Progenitor cell of endocrine pancreas (in vitro differentiated cells): ENCODE results near the gene IP6K1. TPM values are rescaled to one million over a fixed set of nuclear protein-coding genes. Genes with fewer than 3 reads are reported as not detected.

ENCODE experiments used
- DNase-seq: peaks from one replicate; pipeline ENCODE4 v3.0.0; 2021; ENCODE audit warnings: low spot score; ENCODE audit not compliant: unreplicated experiment
- H3K27ac Mint-ChIP-seq: 2 replicates; pipeline ENCODE4 v1.8.0; 2021; ENCODE audit warnings: mild to moderate bottlenecking, moderate library complexity, mixed read lengths
- H3K27me3 Mint-ChIP-seq: 2 replicates; pipeline ENCODE4 v1.8.0; 2021; ENCODE audit warnings: mixed read lengths
- H3K36me3 Mint-ChIP-seq: 2 replicates; pipeline ENCODE4 v1.8.0; 2022; ENCODE audit warnings: mixed read lengths; ENCODE audit not compliant: insufficient read depth
- H3K4me1 Mint-ChIP-seq: 2 replicates; pipeline ENCODE4 v1.8.0; 2021; ENCODE audit warnings: low read depth, mixed read lengths
- H3K4me3 Mint-ChIP-seq: 2 replicates; pipeline ENCODE4 v1.8.0; 2021; ENCODE audit warnings: low read depth, mild to moderate bottlenecking, moderate library complexity, mixed read lengths
- H3K9me3 Mint-ChIP-seq: 2 replicates; pipeline ENCODE4 v1.8.0; 2021; ENCODE audit warnings: low read depth, mixed read lengths
- CTCF ChIP-seq: fragments of 200-600 bp; sonication (generic); IDR thresholded peaks from one replicate; pipeline ENCODE4 v1.5.0; 2021; ENCODE audit warnings: antibody characterized with exemption, mild to moderate bottlenecking; ENCODE audit not compliant: unreplicated experiment
- total RNA-seq: library from RNA; stranded (reverse); gene quantifications from 2 replicates; pipeline ENCODE4 v1.2.1, GENCODE V29; 2021

IP6K1 gene
- total RNA-seq, 1 donor from 2014 or later = 46.3 TPM

DNA sequence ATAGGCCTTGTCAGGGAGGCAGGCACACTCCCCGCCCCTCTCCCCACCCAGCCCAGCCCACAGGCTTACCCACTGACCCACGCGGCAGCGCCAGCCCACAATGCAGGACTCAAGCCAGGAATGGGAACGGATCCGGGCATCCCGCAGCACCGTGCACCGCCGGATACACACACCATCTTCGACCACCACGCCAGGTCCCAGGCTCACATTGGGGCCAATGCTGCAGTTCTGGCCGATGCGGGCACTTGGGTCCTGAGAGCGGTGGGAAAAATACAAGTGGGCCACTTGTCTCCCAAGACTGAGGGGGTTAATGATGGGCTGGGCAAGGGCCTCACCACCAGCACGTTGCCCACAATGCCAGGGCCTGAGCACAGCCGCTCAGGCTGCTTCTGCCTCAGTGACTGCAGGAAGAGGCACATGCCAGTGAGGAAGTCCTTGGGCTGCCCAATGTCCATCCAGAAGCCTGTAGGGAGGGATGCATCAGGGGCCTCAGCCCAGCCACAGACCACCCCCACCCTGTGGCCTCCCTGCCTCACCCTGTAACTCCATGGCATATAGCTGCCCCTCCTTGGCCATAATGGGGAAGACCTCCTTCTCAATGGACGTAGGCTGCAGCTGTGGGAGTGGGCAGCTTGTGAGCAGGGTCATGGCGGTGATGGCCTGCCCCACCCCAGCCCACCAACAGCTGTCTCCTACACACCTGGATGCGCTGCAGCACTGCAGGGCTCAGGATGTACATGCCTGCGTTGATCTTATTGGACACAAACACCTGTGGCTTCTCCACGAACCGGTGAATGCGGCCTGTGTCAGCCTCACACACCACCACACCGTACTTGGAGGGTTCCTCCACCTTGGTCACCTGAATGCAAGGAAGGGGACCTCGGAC, 64.2 kb downstream of the IP6K1 start:
- Mint-ChIP-seq H3K4me3 (peak overlapping the region; percentile 92), H3K4me1 (peaks cover 22% of the 10 kb centered on the region), H3K27me3 (no peaks in the 10 kb centered on the region), H3K9me3 (no peaks in the 10 kb centered on the region), H3K27ac (peak overlapping the region; percentile 79), H3K36me3 (no peaks in the 10 kb centered on the region)
- no peak for TF ChIP-seq CTCF
- DNase-seq = peak; percentile 10

GRCh38 chr3:49721596-49721895, 64.8 kb downstream of the IP6K1 start:
- no peak for TF ChIP-seq CTCF
- no peak for DNase-seq
- Mint-ChIP-seq H3K4me1 (peaks cover 22% of the 10 kb centered on the region), H3K27me3 (no peaks in the 10 kb centered on the region), H3K4me3 (no peak overlapping the region), H3K36me3 (no peaks in the 10 kb centered on the region), H3K27ac (no peak overlapping the region), H3K9me3 (no peaks in the 10 kb centered on the region)

- Mint-ChIP-seq H3K4me1 (peaks cover 22% of the 10 kb centered on the region), H3K27ac (peak overlapping the region; percentile 56), H3K36me3 (no peaks in the 10 kb centered on the region), H3K4me3 (no peak overlapping the region), H3K9me3 (no peaks in the 10 kb centered on the region), H3K27me3 (no peaks in the 10 kb centered on the region)
- peak; percentile 8 for DNase-seq
- no peak for TF ChIP-seq CTCF
These were observed 65.3 kb downstream of the IP6K1 start for GRCh38 chr3:49720855-49721595.

DNA sequence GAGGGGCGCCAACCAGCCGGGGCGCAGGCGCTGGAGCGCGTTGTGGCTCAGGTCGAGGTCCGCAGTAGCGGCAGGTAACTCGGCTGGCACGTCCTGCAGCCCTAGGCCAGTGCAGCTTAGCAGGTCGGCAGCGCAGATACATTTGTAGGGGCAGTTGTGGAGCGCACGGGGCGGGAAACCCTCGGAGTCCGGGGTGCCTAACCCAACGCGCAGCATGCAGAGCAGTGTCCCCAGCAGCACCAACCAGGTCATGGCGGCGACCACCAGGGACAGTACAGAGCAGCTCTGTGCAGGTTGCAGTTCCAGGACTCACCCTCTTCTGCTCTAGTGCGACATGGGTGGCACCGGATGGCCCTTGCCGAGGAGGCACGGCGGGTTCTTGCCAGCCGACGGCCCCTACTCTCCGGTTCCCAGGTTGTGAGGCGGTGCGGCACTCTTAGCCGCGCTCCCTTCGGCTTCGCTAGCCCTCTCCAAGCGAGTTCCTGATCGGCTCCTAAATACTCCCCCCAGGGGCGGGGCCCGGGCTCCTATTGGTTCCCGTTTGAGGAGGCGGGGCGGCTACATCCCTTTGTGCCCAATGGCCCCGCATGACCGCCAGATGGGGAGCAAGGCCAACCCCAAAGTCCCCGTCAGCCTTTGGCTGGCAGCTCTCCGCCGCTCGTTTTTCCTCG, 67.0 kb downstream of the IP6K1 start, which contains the start of gene AMIGO3:
Gene AMIGO3 (minus strand): TSS at position 471 of the 671 bp plus-strand sequence. CDS start 219 bp downstream, at position 252.
- H3K27ac Mint-ChIP-seq = peak within 1 kb of the TSS; percentile 89
- H3K4me1 Mint-ChIP-seq = peaks cover 20% of the 10 kb centered on the region
- no peaks in the 10 kb centered on the region for H3K27me3 Mint-ChIP-seq
- peak; percentile 76 for DNase-seq
- H3K36me3 Mint-ChIP-seq = no peaks in the 10 kb centered on the region
- H3K4me3 Mint-ChIP-seq = peak within 1 kb of the TSS; percentile 80
- H3K9me3 Mint-ChIP-seq = no peaks in the 10 kb centered on the region
- TF ChIP-seq CTCF = peak; percentile 72

DNA sequence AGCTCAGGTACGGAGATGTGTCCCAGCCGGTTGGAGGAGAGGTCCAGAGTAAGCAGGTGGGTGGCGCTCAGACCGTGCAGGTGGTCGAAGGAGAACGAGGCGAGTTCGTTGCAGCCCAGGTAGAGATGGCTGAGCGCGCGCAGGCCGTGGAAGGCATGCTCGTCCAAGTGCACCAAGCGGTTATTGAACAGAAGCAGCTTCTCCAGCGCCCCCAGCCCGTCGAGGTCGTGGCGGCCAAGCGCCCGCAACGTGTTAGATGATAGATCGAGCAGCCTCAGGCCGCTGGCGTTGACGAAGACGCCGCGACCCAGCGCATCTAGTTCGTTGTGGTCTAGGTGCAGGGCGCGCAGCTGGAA, 67.5 kb downstream of the IP6K1 start:
- no peaks in the 10 kb centered on the region for H3K27me3 Mint-ChIP-seq
- DNase-seq = peak; percentile 13
- peak overlapping the region; percentile 80 for H3K4me3 Mint-ChIP-seq
- H3K9me3 Mint-ChIP-seq = no peaks in the 10 kb centered on the region
- H3K36me3 Mint-ChIP-seq = no peaks in the 10 kb centered on the region
- H3K4me1 Mint-ChIP-seq = peaks cover 18% of the 10 kb centered on the region
- no peak for TF ChIP-seq CTCF
- H3K27ac Mint-ChIP-seq = peak overlapping the region; percentile 73
